GM12864 (cell line): ENCODE measurements around the gene SRRM5.

ENCODE experiments used
- DNase-seq: peaks from one replicate; pipeline ENCODE4 v3.0.0-alpha.2; 2011; ENCODE audit warnings: low read depth
- H3K4me3 ChIP-seq: 2 replicates; pipeline ENCODE4 v1.5.1; 2011; ENCODE audit warnings: mild to moderate bottlenecking, low read depth, low read length, control low read depth
- TF ChIP-seq, protein P1 (sequence below): IDR thresholded peaks from 2 replicates; pipeline ENCODE4 v1.5.1; 2011; ENCODE audit warnings: low read depth, mild to moderate bottlenecking, moderate library complexity, low read length, control low read depth, inconsistent platforms; ENCODE audit errors: missing control alignments

Gene SRRM5, protein sequence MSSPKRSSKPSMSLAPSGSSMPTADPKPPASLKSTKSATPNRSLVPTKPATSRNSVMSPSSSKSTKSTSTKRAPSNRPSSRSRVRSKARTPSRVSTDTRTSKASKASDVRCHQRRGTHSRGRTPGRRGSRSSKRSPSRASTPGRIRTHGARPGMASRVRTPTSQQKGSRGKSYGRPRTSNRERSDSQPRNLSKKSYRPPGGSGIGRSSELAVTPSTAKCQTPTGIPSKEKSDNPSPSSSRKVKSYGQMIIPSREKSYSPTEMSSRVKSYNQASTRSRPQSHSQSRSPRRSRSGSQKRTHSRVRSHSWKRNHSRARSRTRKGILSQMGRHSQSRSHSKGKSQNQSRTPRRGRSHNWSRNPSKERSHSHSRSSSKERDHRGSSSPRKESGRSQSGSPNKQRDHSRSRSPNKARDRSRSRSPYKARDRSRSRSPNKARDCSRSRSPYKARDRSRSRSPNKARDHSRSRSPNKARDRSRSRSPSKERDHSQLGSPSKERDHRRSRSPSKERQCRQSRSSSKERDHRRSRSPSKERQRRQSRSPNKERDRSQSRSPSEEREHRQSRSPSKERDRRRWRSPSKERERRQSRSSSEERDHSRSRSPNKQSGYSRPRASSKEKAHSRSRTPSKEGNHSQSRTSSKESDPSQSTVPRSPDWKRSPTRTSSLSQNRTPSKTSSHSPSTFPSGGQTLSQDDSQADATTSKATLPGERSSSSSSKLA

DNA sequence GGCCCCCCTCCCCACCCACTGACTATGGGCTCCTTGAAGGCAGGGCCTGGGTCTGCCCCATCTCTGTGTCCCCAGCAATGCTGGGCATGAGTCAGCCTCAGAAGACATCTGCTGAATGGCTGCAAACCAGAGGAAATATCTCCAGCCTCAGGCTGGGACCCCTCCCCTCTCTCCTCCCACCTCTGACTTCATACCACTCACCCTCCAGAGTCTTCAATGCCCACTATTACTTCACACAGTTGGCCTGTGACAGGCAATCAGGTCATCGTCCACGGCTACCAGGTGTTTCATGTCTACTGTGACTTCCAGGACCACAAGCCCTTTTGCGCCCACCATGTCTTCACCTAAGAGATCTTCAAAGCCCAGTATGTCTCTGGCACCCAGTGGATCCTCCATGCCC lies at the start of gene SRRM5:
Gene SRRM5, plus strand, starts transcription at position 301 of the 400 bp plus-strand sequence. Its CDS starts 34 bp downstream, at position 335.
- DNase-seq = no peak
- TF ChIP-seq, protein P1, sequence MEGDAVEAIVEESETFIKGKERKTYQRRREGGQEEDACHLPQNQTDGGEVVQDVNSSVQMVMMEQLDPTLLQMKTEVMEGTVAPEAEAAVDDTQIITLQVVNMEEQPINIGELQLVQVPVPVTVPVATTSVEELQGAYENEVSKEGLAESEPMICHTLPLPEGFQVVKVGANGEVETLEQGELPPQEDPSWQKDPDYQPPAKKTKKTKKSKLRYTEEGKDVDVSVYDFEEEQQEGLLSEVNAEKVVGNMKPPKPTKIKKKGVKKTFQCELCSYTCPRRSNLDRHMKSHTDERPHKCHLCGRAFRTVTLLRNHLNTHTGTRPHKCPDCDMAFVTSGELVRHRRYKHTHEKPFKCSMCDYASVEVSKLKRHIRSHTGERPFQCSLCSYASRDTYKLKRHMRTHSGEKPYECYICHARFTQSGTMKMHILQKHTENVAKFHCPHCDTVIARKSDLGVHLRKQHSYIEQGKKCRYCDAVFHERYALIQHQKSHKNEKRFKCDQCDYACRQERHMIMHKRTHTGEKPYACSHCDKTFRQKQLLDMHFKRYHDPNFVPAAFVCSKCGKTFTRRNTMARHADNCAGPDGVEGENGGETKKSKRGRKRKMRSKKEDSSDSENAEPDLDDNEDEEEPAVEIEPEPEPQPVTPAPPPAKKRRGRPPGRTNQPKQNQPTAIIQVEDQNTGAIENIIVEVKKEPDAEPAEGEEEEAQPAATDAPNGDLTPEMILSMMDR = no peak
- H3K4me3 ChIP-seq = no peak within 1 kb of the TSS

DNA sequence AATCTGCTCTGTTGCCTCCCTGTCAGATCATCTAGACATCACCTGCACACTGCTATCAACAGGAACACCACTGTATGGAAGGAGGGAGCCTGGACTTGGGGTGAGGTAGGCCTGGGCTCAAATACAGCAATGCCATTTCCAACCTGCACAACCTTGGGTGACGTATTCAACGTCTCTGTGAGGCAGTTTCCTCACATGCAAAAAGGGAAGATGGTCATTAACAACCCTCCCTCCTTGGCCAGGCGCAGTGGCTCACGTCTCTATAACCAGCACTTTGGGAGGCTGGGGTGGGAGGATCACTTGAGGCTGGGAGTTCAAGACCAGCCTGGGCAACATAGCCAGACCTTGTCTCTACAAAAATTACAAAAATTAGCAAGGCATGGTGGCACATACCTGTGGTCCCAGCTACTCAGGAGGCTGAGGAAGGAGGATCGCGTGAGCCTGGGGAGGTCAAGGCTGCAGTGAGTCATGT lies 49.6 kb upstream of the SRRM5 start:
- no peak overlapping the region for H3K4me3 ChIP-seq
- TF ChIP-seq, protein P1 = no peak
- no peak for DNase-seq

DNA sequence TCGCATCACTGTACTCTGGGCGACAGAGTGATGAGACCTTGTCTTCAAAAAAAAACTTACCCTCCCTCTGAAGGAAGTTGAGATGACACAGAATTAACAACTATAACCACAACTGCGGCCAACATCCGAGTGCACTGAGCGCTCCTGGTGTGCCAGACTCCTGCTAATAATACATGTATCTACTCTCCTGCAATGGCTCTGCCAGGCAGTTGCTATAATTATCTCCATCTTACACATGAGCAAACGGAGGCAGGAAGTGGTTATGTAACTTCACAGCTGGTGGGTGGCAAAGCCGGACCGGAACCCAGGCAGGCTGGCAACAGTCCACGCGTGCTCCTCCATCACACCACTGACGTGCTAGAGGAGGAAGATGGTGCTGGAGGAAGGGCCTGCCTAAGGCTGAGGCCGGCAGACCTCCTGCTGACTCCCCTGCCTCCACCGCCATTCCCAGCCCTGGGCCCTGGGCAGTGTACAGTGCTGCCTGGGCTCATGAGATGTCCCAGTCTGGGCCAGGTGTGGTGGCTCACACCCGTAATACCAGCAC lies 49.1 kb upstream of the SRRM5 start:
- TF ChIP-seq, protein P1 = no peak
- peak; percentile 48 for DNase-seq
- no peak overlapping the region for H3K4me3 ChIP-seq

DNA sequence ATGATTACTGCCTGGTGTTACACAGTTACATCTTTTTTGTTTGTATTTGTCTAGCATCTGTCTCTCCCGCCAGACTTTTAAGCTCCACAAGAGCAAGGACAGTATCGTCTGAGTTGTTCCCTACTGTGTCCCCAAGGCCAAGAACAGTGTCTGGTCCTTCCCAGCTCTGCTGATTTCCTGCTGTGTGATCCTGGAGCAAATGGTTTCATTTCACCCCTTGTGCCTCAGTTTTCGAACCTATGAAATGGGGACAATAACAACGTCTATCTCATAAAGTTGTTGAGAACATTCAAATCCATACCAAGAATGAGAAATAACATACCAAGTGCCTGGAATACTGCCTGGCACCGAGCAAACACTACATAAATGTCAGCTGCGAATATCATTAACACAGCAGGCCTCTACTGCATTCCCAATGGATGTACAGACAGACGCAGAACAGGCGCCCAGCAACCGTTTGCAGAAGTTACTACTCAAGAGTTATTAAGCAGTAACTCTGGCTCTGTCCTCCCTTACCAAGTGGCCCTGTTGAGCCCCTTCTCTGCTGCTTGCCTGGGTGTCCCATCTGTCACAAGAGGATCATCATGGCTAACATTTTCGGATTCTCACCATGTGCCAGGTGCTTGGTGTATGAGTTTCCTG lies 48.0 kb upstream of the SRRM5 start:
- no peak for DNase-seq
- no peak overlapping the region for H3K4me3 ChIP-seq
- TF ChIP-seq, protein P1 = no peak

DNA sequence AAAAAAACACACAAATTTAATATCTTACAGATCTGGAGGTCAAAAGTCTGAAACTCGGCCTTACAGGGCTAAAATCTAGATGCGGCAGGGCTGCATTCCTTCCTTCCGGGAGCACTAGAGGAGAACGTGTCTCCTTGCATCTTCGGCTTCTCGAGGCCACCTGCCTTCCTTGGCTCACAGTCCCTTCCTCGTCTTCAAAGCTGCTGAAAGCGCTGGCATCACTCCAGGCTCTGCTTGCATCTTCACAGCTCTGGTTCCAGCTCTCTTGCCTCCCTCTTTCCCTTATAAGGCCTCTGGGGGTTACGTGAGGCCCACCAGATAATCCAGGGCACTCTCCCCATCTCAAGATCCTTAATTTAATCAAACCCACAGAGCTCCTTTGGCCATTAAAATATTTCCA lies 47.1 kb upstream of the SRRM5 start:
- TF ChIP-seq, protein P1 = no peak
- no peak overlapping the region for H3K4me3 ChIP-seq
- no peak for DNase-seq

DNA sequence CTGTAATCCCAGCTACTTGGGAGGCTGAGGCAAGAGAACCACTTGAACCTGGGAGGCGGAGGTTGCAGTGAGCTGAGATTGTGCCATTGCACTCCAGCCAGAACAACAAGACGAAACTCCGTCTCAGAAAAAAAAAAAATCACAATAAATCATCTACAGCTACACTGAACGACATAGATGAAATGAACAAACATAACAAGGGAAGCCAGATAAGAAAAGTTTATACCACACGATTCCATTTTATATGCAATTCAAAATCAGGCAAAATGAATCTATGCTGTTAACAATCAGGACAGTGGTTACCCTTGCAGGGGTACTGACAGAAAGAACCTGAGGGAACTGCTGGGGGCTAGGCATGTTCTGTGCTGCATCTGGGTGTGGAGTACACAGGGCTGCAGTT lies 42.2 kb upstream of the SRRM5 start:
- H3K4me3 ChIP-seq = no peak overlapping the region
- TF ChIP-seq, protein P1 = no peak
- no peak for DNase-seq
